ENCODE data around the gene S100A12.

Gene S100A12

DNA sequence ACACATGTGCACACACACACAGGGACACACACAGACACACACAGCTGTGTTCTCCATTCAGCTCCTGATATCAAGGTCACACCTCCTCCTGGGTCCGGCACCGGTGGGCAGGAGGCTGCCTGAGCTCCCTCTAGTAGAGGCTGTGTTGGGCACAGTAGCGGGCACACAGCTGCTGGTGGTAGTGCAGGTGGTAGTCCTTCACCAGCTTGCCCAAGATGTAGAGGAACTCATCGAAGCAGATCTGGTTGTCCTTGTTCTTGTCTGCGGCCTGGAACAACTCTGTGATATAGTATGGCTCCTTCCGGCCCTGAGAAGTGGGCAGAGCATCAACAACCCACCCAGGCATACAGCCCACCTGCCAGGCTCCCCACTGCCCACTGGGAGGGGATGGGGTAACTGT, 21.0 kb upstream of the S100A12 start:
- DNase-seq, result no peak

GRCh38 chr1:153395776-153396175, 20.4 kb upstream of the S100A12 start:
- no peak for DNase-seq

- DNase-seq, result no peak
These were observed 19.8 kb upstream of the S100A12 start for GRCh38 chr1:153395136-153395685.

DNA sequence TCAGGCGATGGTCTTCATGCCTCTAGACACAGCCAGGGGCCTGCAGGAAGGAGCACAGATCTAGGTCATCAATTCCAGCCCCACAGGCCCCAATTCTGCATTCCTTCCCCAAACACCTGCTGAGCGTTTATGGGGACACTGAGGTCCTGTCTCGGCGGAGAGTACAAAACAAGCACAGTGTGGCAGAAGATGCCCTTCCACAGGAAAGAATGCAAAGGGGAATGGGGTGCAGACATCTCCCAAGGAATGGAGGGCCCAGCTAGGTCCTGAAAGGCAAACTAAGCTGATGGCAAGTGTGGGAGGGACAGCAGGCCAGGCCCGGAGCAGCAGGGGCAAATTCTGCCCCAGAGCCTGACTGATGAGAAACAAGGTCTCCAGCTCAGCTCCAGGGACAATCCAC, 19.0 kb upstream of the S100A12 start:
- DNase-seq, result no peak

GRCh38 chr1:153393926-153394325, 18.5 kb upstream of the S100A12 start:
- DNase-seq, result no peak

- DNase-seq, result no peak
These were observed 17.4 kb upstream of the S100A12 start for GRCh38 chr1:153392822-153393221.

DNA sequence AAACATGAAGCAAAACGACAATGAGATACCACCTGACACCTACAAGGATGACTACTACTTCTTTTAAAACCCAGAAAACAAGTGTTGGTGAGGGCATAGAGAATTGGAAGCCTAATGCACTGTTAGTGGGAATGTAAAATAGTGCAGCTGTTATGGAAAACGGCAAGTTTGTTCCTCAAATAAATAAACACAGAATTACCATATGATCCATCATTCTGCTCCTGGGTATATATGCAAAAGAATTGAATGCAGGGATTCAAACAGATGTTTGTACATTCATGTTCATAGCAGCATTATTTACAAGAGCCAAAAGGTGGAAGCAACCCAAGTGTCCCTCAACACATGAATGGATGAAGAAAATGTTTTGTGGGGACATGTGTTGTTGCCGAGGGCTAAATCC, 16.8 kb upstream of the S100A12 start:
- no peak for DNase-seq

- no peak for DNase-seq
These were observed 15.7 kb upstream of the S100A12 start, which contains the start of gene S100A8 for GRCh38 chr1:153390938-153391710. Gene S100A8 (minus strand): TSS chr1:153391073. CDS start chr1:153390535, 538 bp downstream.

DNA sequence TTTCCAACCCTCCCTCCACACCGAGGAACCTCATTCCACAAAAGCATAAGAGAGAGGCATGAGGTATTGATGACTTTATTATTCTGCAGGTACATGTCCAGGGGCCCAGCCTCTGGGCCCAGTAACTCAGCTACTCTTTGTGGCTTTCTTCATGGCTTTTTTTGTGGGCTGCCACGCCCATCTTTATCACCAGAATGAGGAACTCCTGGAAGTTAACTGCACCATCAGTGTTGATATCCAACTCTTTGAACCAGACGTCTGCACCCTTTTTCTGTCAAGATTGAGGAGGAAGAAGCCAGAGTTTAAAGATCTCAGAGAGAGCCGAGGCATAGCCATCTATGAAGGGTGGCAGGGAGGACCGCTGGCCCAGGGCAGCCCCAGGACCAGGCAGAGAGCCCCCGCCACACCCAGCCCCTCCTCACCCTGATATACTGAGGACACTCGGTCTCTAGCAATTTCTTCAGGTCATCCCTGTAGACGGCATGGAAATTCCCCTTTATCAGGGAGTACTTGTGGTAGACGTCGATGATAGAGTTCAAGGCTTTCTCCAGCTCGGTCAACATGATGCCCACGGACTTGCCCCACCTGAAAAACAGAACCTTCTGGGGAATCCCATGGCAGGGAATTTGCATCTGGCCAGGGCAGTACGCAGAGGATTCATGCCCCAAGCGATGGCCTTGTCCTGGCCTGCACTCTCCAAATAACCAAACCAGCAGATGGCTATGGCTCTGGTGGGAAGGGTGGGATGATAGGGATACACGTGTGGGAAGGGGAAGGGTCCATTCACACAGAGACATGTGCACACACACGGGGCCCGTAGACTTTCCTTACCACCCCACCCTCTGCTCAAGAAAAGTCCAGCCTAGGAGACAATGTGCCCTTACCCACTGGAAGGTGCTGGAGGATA, 14.8 kb upstream of the S100A12 start:
- DNase-seq, result no peak

- no peak for DNase-seq
These were observed 14.0 kb upstream of the S100A12 start for GRCh38 chr1:153389401-153389800.

DNA sequence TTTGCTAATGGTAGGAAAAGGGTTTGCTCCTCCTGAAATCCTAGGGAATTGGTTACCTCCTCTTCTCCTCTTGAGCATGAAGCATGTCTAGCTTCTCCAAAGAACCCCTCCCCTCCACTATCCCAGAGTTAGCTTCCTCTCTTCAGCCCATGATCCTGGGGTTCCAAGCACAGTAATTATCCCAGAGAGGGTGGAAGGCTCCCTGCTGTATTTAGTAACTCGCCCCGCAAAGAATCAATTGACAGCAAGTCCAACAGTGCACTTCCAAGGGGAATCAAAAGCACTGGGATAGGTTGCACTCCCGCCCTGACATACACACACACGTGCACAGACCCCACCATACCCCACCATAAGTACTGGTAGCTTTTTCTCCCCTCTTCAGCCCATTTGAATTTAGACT, 12.4 kb upstream of the S100A12 start:
- no peak for DNase-seq

- no peak for DNase-seq
These were observed 11.6 kb upstream of the S100A12 start for GRCh38 chr1:153387001-153387400.

DNA sequence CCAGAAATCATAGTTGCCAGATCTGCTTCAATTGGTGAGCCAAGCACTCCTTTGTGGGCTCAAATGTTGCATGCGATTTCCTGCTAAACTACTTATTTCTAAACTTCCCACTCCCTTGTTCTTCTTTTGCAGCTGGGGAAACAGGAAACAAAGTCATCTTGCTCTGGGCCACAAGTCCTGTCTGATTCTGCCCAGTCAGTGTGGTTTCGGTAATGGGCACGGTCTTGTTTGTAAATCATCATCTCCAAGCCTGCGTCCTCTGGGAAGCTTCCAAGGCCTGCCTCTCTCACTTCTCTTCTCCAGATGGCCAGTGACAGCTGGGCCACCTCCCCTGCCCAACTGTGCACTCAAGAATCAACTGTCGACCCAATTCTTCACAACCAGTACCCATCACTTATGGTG, 11.1 kb upstream of the S100A12 start:
- DNase-seq, result no peak

DNA sequence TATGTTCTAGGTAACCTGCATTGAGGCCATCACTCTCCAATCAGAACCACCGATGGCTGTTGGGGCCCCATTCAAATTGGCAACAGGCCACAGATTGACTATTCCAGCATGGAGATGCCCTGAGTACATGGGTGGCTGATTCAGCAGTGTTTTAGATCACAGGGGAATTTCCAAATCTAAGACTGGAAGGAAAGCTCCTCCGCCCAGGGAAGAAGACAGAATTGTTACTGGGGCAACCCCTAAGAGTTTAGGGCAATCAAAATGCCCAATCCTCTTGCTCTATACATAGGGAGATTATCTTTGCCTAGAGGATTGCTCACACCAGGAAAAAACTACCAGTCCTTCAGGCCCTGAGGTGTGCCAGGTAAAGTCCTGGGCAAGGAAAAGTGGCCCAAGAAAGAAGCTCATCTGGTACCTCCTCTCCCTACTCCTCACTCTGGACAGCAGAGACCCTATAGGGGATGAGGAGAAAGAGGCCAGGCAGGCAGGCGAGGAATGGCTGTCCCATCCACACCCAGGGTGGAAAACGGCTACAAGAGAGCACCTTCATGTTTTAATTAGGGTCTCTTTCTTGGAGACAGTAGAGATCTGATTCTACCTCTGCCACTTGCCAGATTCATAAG, 9.6 kb upstream of the S100A12 start:
- DNase-seq, result no peak

GRCh38 chr1:153380711-153381110, 5.3 kb upstream of the S100A12 start:
- DNase-seq, result no peak

- DNase-seq, result no peak
These were observed 4.2 kb upstream of the S100A12 start for GRCh38 chr1:153379591-153379990.

- DNase-seq, result no peak
These were observed 1.4 kb downstream of the S100A12 start for GRCh38 chr1:153374071-153374470.

DNA sequence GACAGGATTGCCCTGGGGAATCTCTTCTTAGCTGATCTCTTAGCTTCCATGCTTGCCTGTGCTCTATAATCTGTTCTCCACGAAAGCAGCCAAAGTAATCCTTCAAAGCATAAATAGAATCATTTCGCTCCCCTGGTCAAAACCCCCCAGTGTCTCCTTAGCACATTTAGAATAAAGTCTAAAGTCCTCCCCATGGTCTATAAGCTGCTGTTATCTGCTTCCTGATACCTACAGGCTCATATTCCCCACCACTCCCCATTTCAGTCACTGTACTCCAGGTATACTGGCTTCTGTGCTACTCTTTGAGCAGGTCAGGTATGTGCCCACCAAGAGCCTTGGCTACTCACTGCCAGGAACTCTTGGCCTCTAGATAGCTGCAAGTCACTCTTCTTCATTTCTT, 2.9 kb downstream of the S100A12 start:
- DNase-seq, result no peak

- DNase-seq, result no peak
These were observed 4.2 kb downstream of the S100A12 start for GRCh38 chr1:153371231-153371630.

GRCh38 chr1:153370146-153370545, 5.3 kb downstream of the S100A12 start:
- no peak for DNase-seq

- no peak for DNase-seq
These were observed 6.9 kb downstream of the S100A12 start for GRCh38 chr1:153368495-153368894.

DNA sequence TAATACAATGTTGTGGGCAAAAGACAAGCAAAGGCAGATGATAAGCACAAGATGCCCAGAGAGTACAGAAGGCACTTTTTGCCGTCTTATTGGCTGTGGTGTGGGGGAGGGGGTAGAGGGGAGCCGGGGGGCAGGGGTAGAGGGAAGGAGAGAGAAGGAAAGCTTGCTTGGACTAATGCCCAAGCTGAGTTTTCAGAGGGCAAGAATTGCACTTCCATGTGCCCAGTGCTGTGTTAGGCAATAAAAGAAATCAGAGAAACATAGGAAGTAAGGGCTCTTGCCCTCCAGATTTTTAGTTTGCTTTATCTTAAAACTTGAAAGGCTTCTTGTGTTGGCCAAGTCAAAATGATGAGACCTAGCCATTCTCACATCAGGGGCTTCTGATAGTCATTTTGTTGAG, 8.3 kb downstream of the S100A12 start:
- DNase-seq, result no peak

GRCh38 chr1:153366261-153366660, 9.2 kb downstream of the S100A12 start:
- DNase-seq, result no peak
